SH-SY5Y (cell line): ENCODE data around the gene SPSB4.

Source experiments
- GATA2 ChIP-seq: IDR thresholded peaks from 2 replicates; pipeline ENCODE4 v1.6.1; 2011; ENCODE audit warnings: mild to moderate bottlenecking, low read depth, low read length
- GATA3 ChIP-seq: IDR thresholded peaks from 2 replicates; pipeline ENCODE4 v1.6.1; 2011; ENCODE audit warnings: low read depth, mild to moderate bottlenecking, low read length, moderate library complexity

- TF ChIP-seq GATA3 (no peak), GATA2 (no peak)
These were observed 63.8 kb downstream of the SPSB4 start for GRCh38 chr3:141114816-141115460.
